Stomach (tissue), 4 donors: ENCODE measurements around the gene AMPH.

ENCODE experiments used
- CTCF ChIP-seq, 7 experiments: fragments of 450-650 bp in 4 of 7; fragments of 200-600 bp in 3 of 7; sonication (generic) in 3 of 7; IDR thresholded peaks; one replicate each; pipeline ENCODE4 v1.5.1; 2016 to 2019; ENCODE audit warnings: antibody characterized with exemption in 7 of 7, control low read depth in 2 of 7, mild to moderate bottlenecking in 1 of 7
- EP300 ChIP-seq: sonication (generic); formaldehyde crosslinking; IDR thresholded peaks from one replicate; pipeline ENCODE4 v1.6.1; 2017; ENCODE audit warnings: antibody characterized with exemption
- POLR2A ChIP-seq, 4 donors: fragments of 450-650 bp; IDR thresholded peaks; one replicate each; pipeline ENCODE4 v1.6.1; 2016; ENCODE audit warnings: antibody characterized with exemption in 4 of 4, control low read depth in 2 of 4, mild to moderate bottlenecking in 1 of 4, moderate library complexity in 1 of 4

DNA sequence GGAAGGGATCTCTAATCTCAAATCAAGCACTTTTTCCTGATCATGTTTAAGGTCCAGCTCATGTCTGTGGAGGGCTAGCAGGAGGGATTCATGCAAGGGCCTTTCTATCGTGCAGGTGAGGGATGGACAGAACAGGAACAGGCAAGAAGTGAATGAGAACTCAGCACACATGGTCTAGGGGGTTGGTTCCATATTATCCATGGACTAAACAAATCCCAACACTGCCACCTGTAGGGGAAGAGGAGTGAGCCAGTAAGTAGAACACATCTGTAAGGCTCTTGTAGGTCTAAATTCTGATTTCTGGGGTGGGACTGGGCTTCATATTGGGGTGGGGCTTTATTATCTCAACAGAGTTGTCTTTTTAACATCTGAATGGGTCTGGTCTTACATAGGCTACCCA lies 219.8 kb downstream of the AMPH start:
- TF ChIP-seq CTCF (IDR thresholded peaks at IDR 0.05) (no peak), EP300 (no peak), POLR2A (IDR thresholded peaks at IDR 0.05) (no peak)
